Activated naive CD4-positive, alpha-beta T cell treated with anti-CD3 and anti-CD28 coated beads, Interleukin-2, amount 50 U/mL, for 72 hours (primary cell): ENCODE data around the gene RAB17. TPM values are rescaled to one million over a fixed set of nuclear protein-coding genes. Genes with fewer than 3 reads are reported as not detected.

ENCODE experiments used
- ATAC-seq, 2 donors: fragments of 150-1000 bp; cut with Tn5 transposase; 2 replicates each; pipeline ENCODE4 v1.10.0; 2021; ENCODE audit warnings: mild to moderate bottlenecking in 2 of 2, moderate library complexity in 2 of 2
- DNase-seq, 2 donors: peaks; one replicate each; pipeline ENCODE4 v3.0.0; 2021 to 2022; ENCODE audit warnings: low spot score in 2 of 2
- H3K27ac Mint-ChIP-seq, 2 donors: one replicate each; pipeline ENCODE4 v1.8.0; 2022; ENCODE audit warnings: mild to moderate bottlenecking in 2 of 2, mixed read lengths in 2 of 2
- H3K36me3 Mint-ChIP-seq, 2 donors: one replicate each; pipeline ENCODE4 v1.8.0; 2022; ENCODE audit warnings: mixed read lengths in 2 of 2
- H3K9me3 Mint-ChIP-seq, 2 donors: one replicate each; pipeline ENCODE4 v1.8.0; 2022; ENCODE audit warnings: mixed read lengths in 2 of 2
- total RNA-seq, 2 donors: library from RNA; stranded (reverse); gene quantifications; one replicate each; pipeline ENCODE4 v1.2.3, GENCODE V29; 2022

Gene RAB17
- total RNA-seq, 2 donors from 2014 or later, result 0.88 TPM; not detected in 1

GRCh38 chr2:237561221-237561620, 29.3 kb downstream of the RAB17 start:
- Mint-ChIP-seq H3K36me3 (peaks cover 0 to 2% of the 10 kb centered on the region in 2 donors), H3K27ac (no peak overlapping the region), H3K9me3 (peaks cover under 1 to 1% of the 10 kb centered on the region in 2 donors)
- no peak for ATAC-seq
- no peak for DNase-seq

- Mint-ChIP-seq H3K9me3 (peaks cover 3 to 5% of the 10 kb centered on the region in 2 donors), H3K36me3 (peaks cover 0 to 6% of the 10 kb centered on the region in 2 donors), H3K27ac (peak overlapping the region in 1 of 2 donors; percentile 36)
- ATAC-seq (no peak), DNase-seq (no peak)
These were observed 31.4 kb downstream of the RAB17 start for GRCh38 chr2:237558961-237559641.

- ATAC-seq (peak in 1 of 2 donors; percentile 56), DNase-seq (no peak)
- peak overlapping the region in 1 of 2 donors; percentile 65 for H3K27ac Mint-ChIP-seq
- H3K36me3 Mint-ChIP-seq, result peaks cover 0 to 6% of the 10 kb centered on the region in 2 donors
- peaks cover 3 to 5% of the 10 kb centered on the region in 2 donors for H3K9me3 Mint-ChIP-seq
These were observed 32.9 kb downstream of the RAB17 start for GRCh38 chr2:237557633-237558015.

- H3K9me3 Mint-ChIP-seq, result peaks cover 3 to 5% of the 10 kb centered on the region in 2 donors
- peaks cover 0 to 6% of the 10 kb centered on the region in 2 donors for H3K36me3 Mint-ChIP-seq
- DNase-seq (peak in 1 of 2 donors; percentile 48), ATAC-seq (peak; percentile 97 to 98)
- peak overlapping the region in 1 of 2 donors; percentile 65 for H3K27ac Mint-ChIP-seq
These were observed 33.5 kb downstream of the RAB17 start for GRCh38 chr2:237556773-237557632.

GRCh38 chr2:237555560-237555959, 35.0 kb downstream of the RAB17 start:
- no peak overlapping the region for H3K27ac Mint-ChIP-seq
- no peak for ATAC-seq
- peaks cover 0 to 6% of the 10 kb centered on the region in 2 donors for H3K36me3 Mint-ChIP-seq
- H3K9me3 Mint-ChIP-seq, result peaks cover 3 to 5% of the 10 kb centered on the region in 2 donors
- DNase-seq, result no peak

- H3K36me3 Mint-ChIP-seq, result peaks cover 0 to 6% of the 10 kb centered on the region in 2 donors
- H3K9me3 Mint-ChIP-seq, result peaks cover 3 to 5% of the 10 kb centered on the region in 2 donors
These were observed 36.6 kb downstream of the RAB17 start for GRCh38 chr2:237553948-237554347.

GRCh38 chr2:237552908-237553307, 37.6 kb downstream of the RAB17 start:
- ATAC-seq (no peak), DNase-seq (no peak)
- no peak overlapping the region for H3K27ac Mint-ChIP-seq
- H3K9me3 Mint-ChIP-seq, result peaks cover 3 to 5% of the 10 kb centered on the region in 2 donors
- H3K36me3 Mint-ChIP-seq, result peaks cover 0 to 6% of the 10 kb centered on the region in 2 donors

More at GRCh38 chr2:237553948-237554347, 36.6 kb downstream of the RAB17 start:
- DNase-seq, result no peak
- H3K27ac Mint-ChIP-seq, result no peak overlapping the region
- no peak for ATAC-seq

GRCh38 chr2:237551071-237551574, 39.4 kb downstream of the RAB17 start:
- no peak overlapping the region for H3K27ac Mint-ChIP-seq
- DNase-seq, result no peak
- H3K9me3 Mint-ChIP-seq, result peaks cover under 1 to 3% of the 10 kb centered on the region in 2 donors
- ATAC-seq, result no peak
- H3K36me3 Mint-ChIP-seq, result peaks cover 0 to 3% of the 10 kb centered on the region in 2 donors

- no peaks in the 10 kb centered on the region for H3K9me3 Mint-ChIP-seq
- H3K36me3 Mint-ChIP-seq, result no peaks in the 10 kb centered on the region
- DNase-seq, result no peak
- ATAC-seq, result no peak
- no peak overlapping the region for H3K27ac Mint-ChIP-seq
These were observed 40.7 kb downstream of the RAB17 start for GRCh38 chr2:237549643-237550415.

GRCh38 chr2:237549216-237549615, 41.3 kb downstream of the RAB17 start:
- no peaks in the 10 kb centered on the region for H3K36me3 Mint-ChIP-seq
- DNase-seq (no peak), ATAC-seq (no peak)
- no peaks in the 10 kb centered on the region for H3K9me3 Mint-ChIP-seq
- H3K27ac Mint-ChIP-seq, result no peak overlapping the region

GRCh38 chr2:237547841-237548416, 42.6 kb downstream of the RAB17 start:
- Mint-ChIP-seq H3K9me3 (no peaks in the 10 kb centered on the region), H3K27ac (no peak overlapping the region), H3K36me3 (no peaks in the 10 kb centered on the region)
- ATAC-seq, result no peak
- no peak for DNase-seq

GRCh38 chr2:237546876-237547395, 43.6 kb downstream of the RAB17 start:
- H3K36me3 Mint-ChIP-seq, result no peaks in the 10 kb centered on the region
- DNase-seq (no peak), ATAC-seq (no peak)
- H3K27ac Mint-ChIP-seq, result no peak overlapping the region
- no peaks in the 10 kb centered on the region for H3K9me3 Mint-ChIP-seq

- Mint-ChIP-seq H3K9me3 (no peaks in the 10 kb centered on the region), H3K36me3 (no peaks in the 10 kb centered on the region), H3K27ac (no peak overlapping the region)
- ATAC-seq (no peak), DNase-seq (no peak)
These were observed 44.3 kb downstream of the RAB17 start for GRCh38 chr2:237546040-237546875.

GRCh38 chr2:237542001-237542704, 48.4 kb downstream of the RAB17 start:
- DNase-seq, result no peak
- no peaks in the 10 kb centered on the region for H3K9me3 Mint-ChIP-seq
- ATAC-seq, result no peak
- no peaks in the 10 kb centered on the region for H3K36me3 Mint-ChIP-seq
- no peak overlapping the region for H3K27ac Mint-ChIP-seq

- H3K36me3 Mint-ChIP-seq, result no peaks in the 10 kb centered on the region
- DNase-seq (no peak), ATAC-seq (no peak)
- no peaks in the 10 kb centered on the region for H3K9me3 Mint-ChIP-seq
- H3K27ac Mint-ChIP-seq, result no peak overlapping the region
These were observed 49.3 kb downstream of the RAB17 start for GRCh38 chr2:237541243-237541642.
